HepG2 (cell line): Measurements from ENCODE around the gene IL11RA. TPM values are rescaled to one million over a fixed set of nuclear protein-coding genes. Genes with fewer than 3 reads are reported as not detected.

Experiments
- FOXA1 ChIP-seq, 2 experiments: fragments of 450-650 bp in 1 of 2; sonication (generic) in 1 of 2; formaldehyde crosslinking in 1 of 2; IDR thresholded peaks; 2 replicates each; pipeline versions ENCODE4 v1.4.0 to v1.6.1; 2016 to 2020; ENCODE audit warnings: missing genetic modification reagents in 1 of 2
- GATAD1 ChIP-seq: IDR thresholded peaks from 2 replicates; pipeline ENCODE4 v1.6.1; 2016; ENCODE audit warnings: missing genetic modification reagents, missing compliant biosample characterization
- HNRNPLL ChIP-seq: fragments of 200-400 bp; formaldehyde crosslinking; IDR thresholded peaks from 2 replicates; pipeline ENCODE4 v1.6.1; 2017; ENCODE audit warnings: mild to moderate bottlenecking, low read depth, low read length; ENCODE audit not compliant: poor library complexity, severe bottlenecking
- JARID2 ChIP-seq: sonication (generic); formaldehyde crosslinking; IDR thresholded peaks from 2 replicates; pipeline ENCODE4 v1.8.1; 2023; ENCODE audit warnings: missing genetic modification reagents, inconsistent platforms; ENCODE audit not compliant: insufficient replicate concordance
- PBX2 ChIP-seq: IDR thresholded peaks from 2 replicates; pipeline ENCODE4 v1.6.1; 2016; ENCODE audit warnings: control low read depth
- ZBTB20 ChIP-seq: sonication (generic); formaldehyde crosslinking; IDR thresholded peaks from 2 replicates; pipeline ENCODE4 v1.8.1; 2023; ENCODE audit warnings: missing genetic modification reagents, low read depth, mild to moderate bottlenecking, borderline replicate concordance
- ZBTB21 ChIP-seq: sonication (generic); formaldehyde crosslinking; IDR thresholded peaks from 2 replicates; pipeline ENCODE4 v1.4.0; 2020; ENCODE audit warnings: missing genetic modification reagents
- ZBTB25 ChIP-seq: IDR thresholded peaks from 2 replicates; pipeline ENCODE4 v1.6.1; 2018; ENCODE audit warnings: missing genetic modification reagents
- ZBTB4 ChIP-seq: sonication (generic); formaldehyde crosslinking; IDR thresholded peaks from 2 replicates; pipeline ENCODE4 v1.4.0; 2020; ENCODE audit warnings: missing genetic modification reagents, mild to moderate bottlenecking, borderline replicate concordance
- ZNF282 ChIP-seq: fragments of 450-650 bp; IDR thresholded peaks from 2 replicates; pipeline ENCODE4 v1.6.1; 2018; ENCODE audit not compliant: partially characterized antibody
- ZNF317 ChIP-seq: sonication (generic); formaldehyde crosslinking; IDR thresholded peaks from 2 replicates; pipeline ENCODE4 v1.5.0; 2020; ENCODE audit warnings: mild to moderate bottlenecking, missing genetic modification reagents
- ZNF350 ChIP-seq: sonication (generic); formaldehyde crosslinking; IDR thresholded peaks from 2 replicates; pipeline ENCODE4 v1.4.0; 2020; ENCODE audit warnings: mild to moderate bottlenecking, low read depth, missing genetic modification reagents, borderline replicate concordance
- ZNF354B ChIP-seq: sonication (generic); formaldehyde crosslinking; IDR thresholded peaks from 2 replicates; pipeline ENCODE4 v1.8.0; 2022; ENCODE audit warnings: mild to moderate bottlenecking, missing genetic modification reagents
- polyA plus RNA-seq, 8 experiments: library from polyadenylated mRNA; depleted of rRNA in 3 of 8; stranded (reverse) in 7 of 8; unstranded in 1 of 8; fragments of >200 nt; fragmentation: Illumina TruSeq in 4 of 8; extraction: Trizol in 4 of 8; gene quantifications; 2 replicates each; pipeline versions ENCODE4 v1.2.1 to v1.2.3, GENCODE V29; 2011 to 2016; ENCODE audit warnings: low read depth in 4 of 8, missing spikeins in 1 of 8, mixed read lengths in 1 of 8; ENCODE audit not compliant: insufficient read depth in 1 of 8
- total RNA-seq, 5 experiments: library from RNA; depleted of rRNA; stranded (reverse); fragments of >200 nt; fragmentation: Illumina TruSeq; extraction: Trizol; gene quantifications; 2 replicates each; pipeline ENCODE4 v1.2.3, GENCODE V29; 2016; ENCODE audit warnings: low read depth in 1 of 5
- TF ChIP-seq, protein P1 (sequence below): sonication (generic); formaldehyde crosslinking; IDR thresholded peaks from 2 replicates; pipeline ENCODE4 v1.8.1; 2023; ENCODE audit warnings: mild to moderate bottlenecking, missing genetic modification reagents
- TF ChIP-seq, protein P2 (sequence below): sonication (generic); formaldehyde crosslinking; IDR thresholded peaks from 2 replicates; pipeline ENCODE4 v1.8.0; 2022; ENCODE audit warnings: missing genetic modification reagents, mild to moderate bottlenecking, moderate library complexity, borderline replicate concordance
- TF ChIP-seq, protein P3 (sequence below): sonication (generic); formaldehyde crosslinking; IDR thresholded peaks from 2 replicates; pipeline ENCODE4 v1.5.1; 2020; ENCODE audit warnings: mild to moderate bottlenecking, moderate library complexity, missing genetic modification reagents

Gene IL11RA
- total and polyA plus RNA-seq, 2 of the 13 experiments (the other 11 are each of a cell fraction or from before 2014, with no cell fraction given), result 2.0 to 4.2 TPM

- TF ChIP-seq FOXA1 (IDR thresholded peaks at IDR 0.05), result no peak
- TF ChIP-seq FOXA1 (CRISPR knock-in tag; IDR thresholded peaks at IDR 0.05), result 0 out of 2 replicates have a peak, but pooled peaks have one; percentile 7
- TF ChIP-seq PBX2 (CRISPR knock-in tag), result peak; percentile 54; the same call in 1 of the 2 replicates
- no peak for TF ChIP-seq ZBTB25 (CRISPR knock-in tag)
- TF ChIP-seq JARID2, result no peak
- no peak for TF ChIP-seq ZBTB20 (CRISPR knock-in tag)
- TF ChIP-seq HNRNPLL, result peak; percentile 28
- peak; percentile 86 for TF ChIP-seq GATAD1 (CRISPR knock-in tag)
- no peak for TF ChIP-seq ZNF282
- no peak for TF ChIP-seq ZNF354B (CRISPR knock-in tag)
- TF ChIP-seq ZBTB4 (CRISPR knock-in tag), result no peak
- TF ChIP-seq, protein P1, sequence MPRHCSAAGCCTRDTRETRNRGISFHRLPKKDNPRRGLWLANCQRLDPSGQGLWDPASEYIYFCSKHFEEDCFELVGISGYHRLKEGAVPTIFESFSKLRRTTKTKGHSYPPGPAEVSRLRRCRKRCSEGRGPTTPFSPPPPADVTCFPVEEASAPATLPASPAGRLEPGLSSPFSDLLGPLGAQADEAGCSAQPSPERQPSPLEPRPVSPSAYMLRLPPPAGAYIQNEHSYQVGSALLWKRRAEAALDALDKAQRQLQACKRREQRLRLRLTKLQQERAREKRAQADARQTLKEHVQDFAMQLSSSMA (CRISPR knock-in tag), result no peak
- TF ChIP-seq, protein P2, sequence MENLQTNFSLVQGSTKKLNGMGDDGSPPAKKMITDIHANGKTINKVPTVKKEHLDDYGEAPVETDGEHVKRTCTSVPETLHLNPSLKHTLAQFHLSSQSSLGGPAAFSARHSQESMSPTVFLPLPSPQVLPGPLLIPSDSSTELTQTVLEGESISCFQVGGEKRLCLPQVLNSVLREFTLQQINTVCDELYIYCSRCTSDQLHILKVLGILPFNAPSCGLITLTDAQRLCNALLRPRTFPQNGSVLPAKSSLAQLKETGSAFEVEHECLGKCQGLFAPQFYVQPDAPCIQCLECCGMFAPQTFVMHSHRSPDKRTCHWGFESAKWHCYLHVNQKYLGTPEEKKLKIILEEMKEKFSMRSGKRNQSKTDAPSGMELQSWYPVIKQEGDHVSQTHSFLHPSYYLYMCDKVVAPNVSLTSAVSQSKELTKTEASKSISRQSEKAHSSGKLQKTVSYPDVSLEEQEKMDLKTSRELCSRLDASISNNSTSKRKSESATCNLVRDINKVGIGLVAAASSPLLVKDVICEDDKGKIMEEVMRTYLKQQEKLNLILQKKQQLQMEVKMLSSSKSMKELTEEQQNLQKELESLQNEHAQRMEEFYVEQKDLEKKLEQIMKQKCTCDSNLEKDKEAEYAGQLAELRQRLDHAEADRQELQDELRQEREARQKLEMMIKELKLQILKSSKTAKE (CRISPR knock-in tag), result no peak
- 0 out of 2 replicates have a peak, but pooled peaks have one; percentile 31 for TF ChIP-seq ZNF317
- TF ChIP-seq, protein P3, sequence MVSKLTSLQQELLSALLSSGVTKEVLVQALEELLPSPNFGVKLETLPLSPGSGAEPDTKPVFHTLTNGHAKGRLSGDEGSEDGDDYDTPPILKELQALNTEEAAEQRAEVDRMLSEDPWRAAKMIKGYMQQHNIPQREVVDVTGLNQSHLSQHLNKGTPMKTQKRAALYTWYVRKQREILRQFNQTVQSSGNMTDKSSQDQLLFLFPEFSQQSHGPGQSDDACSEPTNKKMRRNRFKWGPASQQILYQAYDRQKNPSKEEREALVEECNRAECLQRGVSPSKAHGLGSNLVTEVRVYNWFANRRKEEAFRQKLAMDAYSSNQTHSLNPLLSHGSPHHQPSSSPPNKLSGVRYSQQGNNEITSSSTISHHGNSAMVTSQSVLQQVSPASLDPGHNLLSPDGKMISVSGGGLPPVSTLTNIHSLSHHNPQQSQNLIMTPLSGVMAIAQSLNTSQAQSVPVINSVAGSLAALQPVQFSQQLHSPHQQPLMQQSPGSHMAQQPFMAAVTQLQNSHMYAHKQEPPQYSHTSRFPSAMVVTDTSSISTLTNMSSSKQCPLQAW (CRISPR knock-in tag), result 0 out of 2 replicates have a peak, but pooled peaks have one; percentile 54
- peak; percentile 64 for TF ChIP-seq ZBTB21 (CRISPR knock-in tag)
- no peak for TF ChIP-seq ZNF350
Measured at GRCh38 chr9:34620061-34620994, 31.7 kb upstream of the IL11RA start, which contains the start of gene DCTN3 (continued).
